Gastrocnemius medialis (tissue), 4 donors: ENCODE data around the gene PHOSPHO2.

ENCODE experiments used
- CTCF ChIP-seq, 5 experiments: fragments of 450-650 bp in 3 of 5; fragments of 200-600 bp in 2 of 5; sonication (generic) in 2 of 5; IDR thresholded peaks in 4 of 5; conservative IDR thresholded peaks in 1 of 5; 1 replicate in 4 of 5; 2 replicates in 1 of 5; pipeline ENCODE4 v1.5.1; 2016 to 2019; ENCODE audit warnings: antibody characterized with exemption in 5 of 5, mild to moderate bottlenecking in 3 of 5, moderate library complexity in 3 of 5
- POLR2A ChIP-seq, 2 donors: fragments of 450-650 bp; IDR thresholded peaks; one replicate each; pipeline ENCODE4 v1.6.1; 2017; ENCODE audit warnings: antibody characterized with exemption in 2 of 2, mild to moderate bottlenecking in 2 of 2, moderate library complexity in 2 of 2

GRCh38 chr2:169732583-169733358 lies 38.5 kb downstream of the PHOSPHO2 start:
- no peak for TF ChIP-seq CTCF (IDR thresholded peaks at IDR 0.05 in 4 of 5, conservative IDR thresholded peaks at IDR 0.05 in 1 of 5)
- no peak for TF ChIP-seq POLR2A (IDR thresholded peaks at IDR 0.05)
